SK-N-SH (cell line): ENCODE results near the gene JAZF1. TPM values are rescaled to one million over a fixed set of nuclear protein-coding genes. Genes with fewer than 3 reads are reported as not detected.

ENCODE experiments used
- CTCF ChIA-PET: fragments of 300-600, 350-600 bp; formaldehyde crosslinking; extraction: SDS; loops from one replicate; lab custom pipeline; 2021; lab: Yijun Ruan, JAX
- POLR2A ChIA-PET: fragments of 350-600 bp; sonication (Branson Sonifier 250); formaldehyde crosslinking; extraction: SDS; loops from one replicate; lab custom pipeline; 2020; ENCODE audit warnings: antibody characterized with exemption, inconsistent platforms; lab: Yijun Ruan, JAX
- DNase-seq: peaks from one replicate; pipeline ENCODE4 v3.0.0; 2012
- H2AFZ ChIP-seq: fragments of 200-600 bp; sonication (generic); 2 replicates; pipeline ENCODE4 v1.8.1; 2016; ENCODE audit warnings: antibody characterized with exemption, mild to moderate bottlenecking, low read depth
- H3F3A ChIP-seq: fragments of 200-600 bp; sonication (generic); replicated peaks from 2 replicates; pipeline ENCODE3; 2016; ENCODE audit warnings: antibody characterized with exemption, mild to moderate bottlenecking; ENCODE audit not compliant: insufficient read depth
- H3K27ac ChIP-seq, 2 experiments: fragments of 200-500 bp in 1 of 2; fragments of 200-600 bp in 1 of 2; sonication (Bioruptor generic) in 1 of 2; sonication (generic), shearing (Covaris generic) in 1 of 2; 2 replicates each; pipeline versions ENCODE4 v1.5.1 to v1.6.1; 2014 to 2016; ENCODE audit warnings: low read depth in 2 of 2, inconsistent platforms in 1 of 2, low read length in 1 of 2, mild to moderate bottlenecking in 1 of 2, mixed read lengths in 1 of 2
- H3K27me3 ChIP-seq: fragments of 200-600 bp; sonication (generic), shearing (Covaris generic); 2 replicates; pipeline ENCODE4 v1.6.1; 2016; ENCODE audit warnings: mixed run types; ENCODE audit not compliant: insufficient read depth
- H3K36me3 ChIP-seq, 2 experiments: fragments of 200-500 bp in 1 of 2; fragments of 200-600 bp in 1 of 2; sonication (Bioruptor generic) in 1 of 2; sonication (generic) in 1 of 2; replicated peaks in 1 of 2; 2 replicates each; pipeline versions ENCODE3 to v1.5.1; 2014 to 2016; ENCODE audit warnings: low read length in 1 of 2, mild to moderate bottlenecking in 1 of 2; ENCODE audit not compliant: insufficient read depth in 2 of 2, control insufficient read depth in 1 of 2
- H3K4me1 ChIP-seq, 2 experiments: fragments of 200-500 bp in 1 of 2; fragments of 200-600 bp in 1 of 2; sonication (Bioruptor generic) in 1 of 2; sonication (generic), shearing (Covaris generic) in 1 of 2; 2 replicates each; pipeline versions ENCODE4 v1.5.1 to v1.6.1; 2014 to 2016; ENCODE audit warnings: low read depth in 1 of 2, low read length in 1 of 2, mixed run types in 1 of 2; ENCODE audit not compliant: insufficient read depth in 2 of 2, control insufficient read depth in 1 of 2
- H3K4me2 ChIP-seq: fragments of 200-600 bp; sonication (generic), shearing (Covaris generic); 2 replicates; pipeline ENCODE4 v1.6.1; 2017; ENCODE audit warnings: mixed run types
- H3K4me3 ChIP-seq, 2 experiments: fragments of 200-500 bp in 1 of 2; fragments of 200-600 bp in 1 of 2; sonication (Bioruptor generic) in 1 of 2; sonication (generic), shearing (Covaris generic) in 1 of 2; 2 replicates each; pipeline versions ENCODE4 v1.5.1 to v1.8.1; 2014 to 2016; ENCODE audit warnings: low read depth in 2 of 2, inconsistent platforms in 1 of 2, low read length in 1 of 2, mild to moderate bottlenecking in 1 of 2, mixed read lengths in 1 of 2, moderate library complexity in 1 of 2
- H3K79me2 ChIP-seq: fragments of 200-600 bp; sonication (generic); 2 replicates; pipeline ENCODE4 v1.8.1; 2017; ENCODE audit warnings: mild to moderate bottlenecking; ENCODE audit not compliant: insufficient read depth
- H3K9ac ChIP-seq: fragments of 200-600 bp; sonication (generic); 2 replicates; pipeline ENCODE4 v1.6.1; 2017; ENCODE audit warnings: mixed run types
- H3K9me2 ChIP-seq: fragments of 200-600 bp; sonication (generic); 2 replicates; pipeline ENCODE4 v1.6.1; 2017; ENCODE audit warnings: mixed run types
- H3K9me3 ChIP-seq: fragments of 200-600 bp; sonication (generic); 2 replicates; pipeline ENCODE4 v1.6.1; 2017; ENCODE audit warnings: mixed run types, mild to moderate bottlenecking, moderate library complexity
- H4K20me1 ChIP-seq: fragments of 200-600 bp; sonication (generic); 2 replicates; pipeline ENCODE4 v1.6.1; 2017; ENCODE audit warnings: mild to moderate bottlenecking, mixed run types; ENCODE audit not compliant: insufficient read depth
- CHD2 ChIP-seq: fragments of 150-350 bp; IDR thresholded peaks from 2 replicates; pipeline ENCODE4 v1.6.1; 2018; ENCODE audit warnings: low read length; ENCODE audit not compliant: partially characterized antibody
- CTCF ChIP-seq: fragments of 200-600 bp; sonication (generic); IDR thresholded peaks from 2 replicates; pipeline ENCODE4 v1.6.1; 2017; ENCODE audit warnings: antibody characterized with exemption, mild to moderate bottlenecking, moderate library complexity
- FOSL2 ChIP-seq: IDR thresholded peaks from 2 replicates; pipeline ENCODE4 v1.4.0; 2012; ENCODE audit warnings: low read depth, mild to moderate bottlenecking, moderate library complexity, borderline replicate concordance
- GABPA ChIP-seq: IDR thresholded peaks from 2 replicates; pipeline ENCODE4 v1.4.0; 2012; ENCODE audit warnings: low read depth, mild to moderate bottlenecking
- RFX5 ChIP-seq: IDR thresholded peaks from 2 replicates; pipeline ENCODE4 v1.6.1; 2012; ENCODE audit warnings: mild to moderate bottlenecking, improper control_type of control experiment, low read length
- RXRA ChIP-seq: IDR thresholded peaks from 2 replicates; pipeline ENCODE4 v1.4.0; 2012; ENCODE audit warnings: low read depth, mild to moderate bottlenecking, borderline replicate concordance
- SMC3 ChIP-seq: IDR thresholded peaks from 2 replicates; pipeline ENCODE4 v1.6.1; 2012; ENCODE audit warnings: low read depth, low read length, improper control_type of control experiment
- TCF12 ChIP-seq: IDR thresholded peaks from 2 replicates; pipeline ENCODE4 v1.4.0; 2012
- TEAD4 ChIP-seq: IDR thresholded peaks from 2 replicates; pipeline ENCODE4 v1.4.0; 2012; ENCODE audit warnings: mild to moderate bottlenecking, borderline replicate concordance; ENCODE audit not compliant: insufficient read depth
- WGBS: methylation state at CpG from one replicate; pipeline ENCODE4 v1.1.6; 2017; ENCODE audit warnings: low lambda C conversion rate; 5-methylcytosine and 5-hydroxymethylcytosine counted together
- polyA plus RNA-seq, 3 experiments: library from polyadenylated mRNA; depleted of rRNA; stranded (reverse); fragments of >200 nt; gene quantifications; 2 replicates each; pipeline ENCODE4 v1.2.3, GENCODE V29; 2012
- TF ChIP-seq, protein P1 (sequence below): IDR thresholded peaks from 2 replicates; pipeline ENCODE4; 2012
- TF ChIP-seq, protein P2 (sequence below): IDR thresholded peaks from 2 replicates; pipeline ENCODE4 v1.4.0; 2012; ENCODE audit warnings: low read depth, borderline replicate concordance

JAZF1 gene
- polyA plus RNA-seq, 1 of the 3 experiments (the other 2 are of a cell fraction), result 1.7 TPM

DNA sequence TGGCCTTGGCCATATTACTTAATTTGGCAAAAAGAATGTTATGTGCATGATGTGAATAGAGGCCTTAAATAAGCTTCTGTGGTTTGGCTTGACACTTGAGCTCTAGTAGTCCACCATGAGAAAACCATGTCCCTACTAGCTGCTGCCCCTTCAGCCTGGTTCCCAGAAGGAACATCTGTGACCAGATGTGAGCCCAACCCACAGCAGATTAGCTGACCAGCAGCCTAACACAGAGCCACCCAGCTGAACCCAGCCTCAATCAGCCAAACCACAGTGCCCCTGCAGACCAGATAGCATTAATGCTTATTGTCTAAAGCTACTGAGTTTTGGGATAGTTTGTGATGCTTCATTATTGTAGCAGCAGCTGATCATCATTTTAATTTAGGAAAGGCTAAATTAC lies 16.6 kb downstream of the JAZF1 start (continued):
- TF ChIP-seq RXRA (no peak), FOSL2 (no peak), TCF12 (no peak), TEAD4 (no peak)

GRCh38 chr7:28161331-28161730 lies 19.3 kb downstream of the JAZF1 start:
- Histone ChIP-seq H3K27ac (no peak overlapping the region), H3K4me2 (no peak overlapping the region), H3K4me1 (peaks cover 0 to 12% of the 10 kb centered on the region in 2 experiments; a peak in 2 of 4 replicates), H4K20me1 (no peaks in the 10 kb centered on the region), H3K79me2 (0 out of 2 replicates have a peak, but pooled peaks cover 2% of the 10 kb centered on the region), H3K4me3 (no peak overlapping the region), H2AFZ (no peak overlapping the region), H3K27me3 (no peaks in the 10 kb centered on the region), H3K9ac (no peak overlapping the region), H3K36me3 (no peaks in the 10 kb centered on the region), H3K9me3 (no peaks in the 10 kb centered on the region), H3K9me2 (no peaks in the 10 kb centered on the region), H3F3A (peaks cover 6% of the 10 kb centered on the region)
- ChIA-PET CTCF (interaction anchor here (1.4 kb wide), 1 partner anchor 10 kb away, joined by 3 read pairs; no protein-coding TSS in a partner anchor), POLR2A (no interaction called here)
- DNase-seq, result no peak
- WGBS, result 86% methylated on average over 1 of the region's 1 CpG
- TF ChIP-seq TEAD4 (no peak), SMC3 (no peak), CHD2 (no peak), RFX5 (no peak), CTCF (no peak)

DNA sequence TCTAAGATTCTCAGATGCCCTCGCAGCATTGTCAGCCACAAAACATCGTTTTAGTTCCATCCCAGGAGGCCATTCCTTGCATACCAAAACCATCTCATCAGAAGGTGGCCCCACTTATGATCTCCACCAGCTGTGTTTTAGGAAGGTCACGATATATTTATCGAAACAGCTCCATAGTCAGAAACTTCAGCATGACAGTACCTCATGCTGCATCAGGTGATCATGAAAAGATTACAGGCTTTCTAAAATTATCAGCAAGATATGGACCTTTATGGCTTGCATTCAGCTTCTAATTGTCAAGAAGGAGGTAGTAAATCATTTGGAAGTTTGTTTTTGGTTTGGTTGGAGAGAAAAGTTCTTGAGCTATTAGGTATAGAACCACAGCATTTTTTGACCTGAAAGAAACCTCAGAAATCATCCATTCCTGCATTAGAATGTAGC lies 20.0 kb downstream of the JAZF1 start:
- TF ChIP-seq GABPA (no peak), CHD2 (no peak)
- TF ChIP-seq, protein P1, sequence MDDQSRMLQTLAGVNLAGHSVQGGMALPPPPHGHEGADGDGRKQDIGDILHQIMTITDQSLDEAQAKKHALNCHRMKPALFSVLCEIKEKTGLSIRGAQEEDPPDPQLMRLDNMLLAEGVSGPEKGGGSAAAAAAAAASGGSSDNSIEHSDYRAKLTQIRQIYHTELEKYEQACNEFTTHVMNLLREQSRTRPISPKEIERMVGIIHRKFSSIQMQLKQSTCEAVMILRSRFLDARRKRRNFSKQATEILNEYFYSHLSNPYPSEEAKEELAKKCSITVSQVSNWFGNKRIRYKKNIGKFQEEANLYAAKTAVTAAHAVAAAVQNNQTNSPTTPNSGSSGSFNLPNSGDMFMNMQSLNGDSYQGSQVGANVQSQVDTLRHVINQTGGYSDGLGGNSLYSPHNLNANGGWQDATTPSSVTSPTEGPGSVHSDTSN, result no peak
- TF ChIP-seq, protein P2, sequence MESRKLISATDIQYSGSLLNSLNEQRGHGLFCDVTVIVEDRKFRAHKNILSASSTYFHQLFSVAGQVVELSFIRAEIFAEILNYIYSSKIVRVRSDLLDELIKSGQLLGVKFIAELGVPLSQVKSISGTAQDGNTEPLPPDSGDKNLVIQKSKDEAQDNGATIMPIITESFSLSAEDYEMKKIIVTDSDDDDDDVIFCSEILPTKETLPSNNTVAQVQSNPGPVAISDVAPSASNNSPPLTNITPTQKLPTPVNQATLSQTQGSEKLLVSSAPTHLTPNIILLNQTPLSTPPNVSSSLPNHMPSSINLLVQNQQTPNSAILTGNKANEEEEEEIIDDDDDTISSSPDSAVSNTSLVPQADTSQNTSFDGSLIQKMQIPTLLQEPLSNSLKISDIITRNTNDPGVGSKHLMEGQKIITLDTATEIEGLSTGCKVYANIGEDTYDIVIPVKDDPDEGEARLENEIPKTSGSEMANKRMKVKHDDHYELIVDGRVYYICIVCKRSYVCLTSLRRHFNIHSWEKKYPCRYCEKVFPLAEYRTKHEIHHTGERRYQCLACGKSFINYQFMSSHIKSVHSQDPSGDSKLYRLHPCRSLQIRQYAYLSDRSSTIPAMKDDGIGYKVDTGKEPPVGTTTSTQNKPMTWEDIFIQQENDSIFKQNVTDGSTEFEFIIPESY, result no peak
- no peak for DNase-seq
- no peaks in the 10 kb centered on the region for H3K9me3 ChIP-seq
- H2AFZ ChIP-seq, result no peak overlapping the region
- no peak overlapping the region for H3K27ac ChIP-seq
- no peak overlapping the region for H3K4me3 ChIP-seq
- H3K27me3 ChIP-seq, result no peaks in the 10 kb centered on the region
- H3F3A ChIP-seq, result peaks cover under 1% of the 10 kb centered on the region
- POLR2A ChIA-PET, result no interaction called here
- H3K4me1 ChIP-seq, result peaks cover 0 to 9% of the 10 kb centered on the region in 2 experiments; a peak in 1 of 4 replicates
- CTCF ChIA-PET, result interaction anchor here (0.7 to 1.4 kb wide), 2 partner anchors 9 to 64 kb away, joined by 3 to 4 read pairs; no protein-coding TSS in a partner anchor
- 0 out of 2 replicates have a peak, but pooled peaks cover 2% of the 10 kb centered on the region for H3K79me2 ChIP-seq
- 79% methylated on average over 4 of the region's 4 CpGs for WGBS
- no peaks in the 10 kb centered on the region for H3K36me3 ChIP-seq
- H3K4me2 ChIP-seq, result no peak overlapping the region
- H4K20me1 ChIP-seq, result no peaks in the 10 kb centered on the region
- no peak overlapping the region for H3K9ac ChIP-seq
- no peaks in the 10 kb centered on the region for H3K9me2 ChIP-seq
